Upper lobe of right lung (tissue), 1 donor: ENCODE measurements around the gene DIDO1. TPM values are rescaled to one million over a fixed set of nuclear protein-coding genes. Genes with fewer than 3 reads are reported as not detected.
A peak's percentile ranks its signal among the peaks of the same experiment; 100 is the strongest.

ENCODE experiments used
- ATAC-seq: fragments of 200-7000 bp; cut with Tn5 transposase; one replicate; pipeline ENCODE4 v1.9.1; 2020; ENCODE audit warnings: mild to moderate bottlenecking, moderate library complexity
- DNase-seq: peaks from one replicate; pipeline ENCODE4 v3.0.0-alpha.2; 2020
- H3K27ac ChIP-seq: fragments of 200-600 bp; one replicate; pipeline ENCODE4 v1.8.0; 2022
- H3K27me3 ChIP-seq: fragments of 200-600 bp; one replicate; pipeline ENCODE4 v1.8.0; 2022; ENCODE audit warnings: mild to moderate bottlenecking
- H3K36me3 ChIP-seq: fragments of 200-600 bp; one replicate; pipeline ENCODE4 v1.8.0; 2022
- H3K4me1 ChIP-seq: fragments of 200-600 bp; one replicate; pipeline ENCODE4 v1.8.0; 2022
- H3K4me3 ChIP-seq: fragments of 200-600 bp; one replicate; pipeline ENCODE4 v1.8.0; 2022; ENCODE audit warnings: mild to moderate bottlenecking
- H3K9me3 ChIP-seq: fragments of 200-600 bp; one replicate; pipeline ENCODE4 v1.8.0; 2022
- CTCF ChIP-seq: fragments of 200-600 bp; IDR thresholded peaks from one replicate; pipeline ENCODE4 v1.8.0; 2022; ENCODE audit warnings: antibody characterized with exemption
- intact Hi-C: fragments of 100-400 bp; cut with DNase I; formaldehyde crosslinking; loops from one replicate; pipeline ENCODE4 v1.11.0; 2022
- long read RNA-seq: library from polyadenylated mRNA; unstranded; transcript quantifications from one replicate; pipeline ENCODE4 v2.0.0, GENCODE V29; 2021
- total RNA-seq: library from RNA; stranded (reverse); fragmentation: NEBNext Ultra II Directional; extraction: Animal tissue kit (Norgen Biotek cat#: 25700); gene quantifications from one replicate; pipeline ENCODE4 v1.2.1, GENCODE V29; 2021
- donor health status: DM: no; HTN: yes; CAD: no; lungs with severe emphysema.

The DIDO1 gene
- 55.5 TPM for total RNA-seq
- long read RNA-seq, transcript DIDO1-202 (6 exons, 2,707 nt) = major isoform, 37 of 86 reads
- long read RNA-seq, transcript DIDO1-205 (6 exons, 2,833 nt) = minor isoform, 8 of 86 reads
- long read RNA-seq, partial matches to known transcripts = 13 of 86 reads
- long read RNA-seq, other reads (novel, unspliced or antisense) = 28 of 86 reads

GRCh38 chr20:62926229-62927127 lies at the start of gene DIDO1:
TSS of gene DIDO1 (minus strand) at chr20:62926505.
- Histone ChIP-seq H3K4me1 (peaks cover 65% of the 10 kb centered on the region), H3K36me3 (no peaks in the 10 kb centered on the region), H3K27me3 (no peaks in the 10 kb centered on the region), H3K4me3 (peak within 1 kb of the TSS; percentile 88), H3K27ac (peak within 1 kb of the TSS; percentile 97), H3K9me3 (no peaks in the 10 kb centered on the region)
- intact Hi-C loops = no loop called here
- peak; percentile 96 for DNase-seq
- peak; percentile 94 for ATAC-seq
- peak; percentile 79 for TF ChIP-seq CTCF

- no peak for TF ChIP-seq CTCF
- Histone ChIP-seq H3K9me3 (no peaks in the 10 kb centered on the region), H3K36me3 (no peaks in the 10 kb centered on the region), H3K4me3 (no peak overlapping the region), H3K4me1 (peaks cover 11% of the 10 kb centered on the region), H3K27ac (no peak overlapping the region), H3K27me3 (peaks cover 86% of the 10 kb centered on the region)
- DNase-seq (no peak), ATAC-seq (no peak)
- intact Hi-C loops = no loop called here
Observed at GRCh38 chr20:62975251-62975760, 49.0 kb upstream of the DIDO1 start.

- TF ChIP-seq CTCF = no peak
- intact Hi-C loops = no loop called here
- H3K4me3 ChIP-seq = peak overlapping the region; percentile 19
Observed at GRCh38 chr20:62972845-62973745, 46.8 kb upstream of the DIDO1 start.

GRCh38 chr20:62971950-62972844 lies 45.9 kb upstream of the DIDO1 start:
- Histone ChIP-seq H3K27ac (no peak overlapping the region), H3K9me3 (no peaks in the 10 kb centered on the region), H3K4me1 (peaks cover 8% of the 10 kb centered on the region), H3K27me3 (peaks cover 61% of the 10 kb centered on the region), H3K36me3 (no peaks in the 10 kb centered on the region), H3K4me3 (peak overlapping the region; percentile 19)
- DNase-seq (peak; percentile 94), ATAC-seq (peak; percentile 97)
- intact Hi-C loops = no loop called here
- peak; percentile 83 for TF ChIP-seq CTCF

More at GRCh38 chr20:62972845-62973745, 46.8 kb upstream of the DIDO1 start:
- ATAC-seq (no peak), DNase-seq (no peak)
- Histone ChIP-seq H3K27me3 (peaks cover 70% of the 10 kb centered on the region), H3K9me3 (no peaks in the 10 kb centered on the region), H3K4me1 (peaks cover 8% of the 10 kb centered on the region), H3K36me3 (no peaks in the 10 kb centered on the region), H3K27ac (no peak overlapping the region)
